HG03066 (cell line): ENCODE results near the gene MRPS22.
"Not testable (repeated sequence)": the region's sequence is repeated elsewhere in the genome, so short reads cannot be mapped to it uniquely, and the experiment has no call there.

Experiments
- ATAC-seq: cut with Tn5 transposase; IDR thresholded peaks from one replicate; pipeline ENCODE4 v1.9.1; 2021; ENCODE audit warnings: low read depth; ENCODE audit not compliant: unreplicated experiment

MRPS22 gene

DNA sequence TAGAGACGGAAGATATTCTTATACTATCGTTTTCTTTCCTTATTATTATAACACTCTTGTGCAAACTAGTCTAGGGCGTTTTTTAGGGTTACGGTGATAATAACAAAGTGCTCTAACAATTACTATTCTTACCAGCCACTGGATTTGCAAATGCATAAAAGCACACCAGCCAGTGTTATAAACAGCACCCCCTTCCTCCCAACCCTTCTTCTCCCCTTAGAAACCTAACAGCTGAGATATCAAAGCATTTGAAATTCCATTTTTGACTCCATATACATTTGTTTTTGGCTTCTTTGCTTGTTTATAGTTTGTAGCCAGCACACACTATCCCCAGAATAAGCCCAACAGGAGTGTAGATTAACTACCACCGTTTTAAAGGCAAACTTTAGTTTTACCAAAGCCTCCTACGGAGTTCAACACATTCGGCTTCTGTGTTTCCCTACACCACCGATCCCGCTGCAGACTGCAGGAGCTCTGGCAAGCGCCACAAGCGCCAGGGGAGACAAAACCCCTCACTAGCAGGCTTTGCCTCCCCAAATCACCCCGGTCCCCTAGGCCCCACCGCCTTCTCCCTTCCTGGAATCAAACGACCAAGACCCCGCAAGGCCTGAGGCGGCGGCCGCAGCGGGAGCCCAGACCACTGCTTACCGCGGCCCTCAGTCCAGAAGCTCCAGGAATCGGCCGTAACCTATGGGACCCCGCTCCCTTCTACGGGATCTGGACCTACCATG lies 45.2 kb downstream of the MRPS22 start:
- peak; percentile 36 for ATAC-seq

DNA sequence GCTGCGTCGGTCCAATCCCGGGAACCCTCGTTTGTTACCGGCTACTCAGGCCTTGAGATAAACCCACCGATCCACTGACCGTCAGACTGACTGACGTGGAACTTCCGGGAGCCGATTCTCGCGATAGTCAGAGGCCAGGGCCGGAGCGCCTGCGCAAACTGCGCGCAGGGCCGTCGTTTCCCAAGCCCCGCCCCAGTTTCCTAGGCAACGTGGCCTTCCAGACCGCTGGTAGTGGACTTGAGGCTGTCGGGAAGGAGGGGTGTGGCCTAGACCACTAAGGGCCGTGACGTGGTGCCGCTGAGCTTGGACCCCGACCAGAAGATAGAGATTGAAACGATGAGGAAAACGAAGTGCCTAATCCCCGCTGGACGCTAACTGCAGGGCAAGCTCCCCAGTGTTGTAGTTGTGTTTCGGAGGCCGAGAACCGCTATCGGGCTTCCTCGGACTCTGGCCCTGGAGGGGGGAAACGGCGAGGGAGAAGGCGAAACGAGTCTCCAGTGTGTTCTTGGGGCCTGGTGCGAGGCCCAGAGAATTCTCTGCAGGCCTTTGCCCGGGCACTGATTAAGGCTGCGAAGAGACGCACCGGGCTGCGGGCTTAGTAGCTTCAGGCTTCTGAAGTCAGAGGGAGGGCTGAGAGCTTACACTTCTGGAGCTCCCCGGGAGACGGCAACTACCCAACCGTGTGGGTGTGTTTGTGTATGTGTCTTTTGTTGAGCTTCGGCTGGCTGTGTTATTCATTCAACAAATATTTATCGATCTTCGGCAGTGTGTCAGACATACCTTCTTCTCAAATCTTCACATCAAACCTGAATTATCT lies 45.9 kb downstream of the MRPS22 start, which contains the start of gene COPB2:
Gene COPB2 (minus strand): TSS at position 96 of the 817 bp plus-strand sequence. CDS start 97 bp downstream, outside the sequence.
- peak; percentile 97 for ATAC-seq

DNA sequence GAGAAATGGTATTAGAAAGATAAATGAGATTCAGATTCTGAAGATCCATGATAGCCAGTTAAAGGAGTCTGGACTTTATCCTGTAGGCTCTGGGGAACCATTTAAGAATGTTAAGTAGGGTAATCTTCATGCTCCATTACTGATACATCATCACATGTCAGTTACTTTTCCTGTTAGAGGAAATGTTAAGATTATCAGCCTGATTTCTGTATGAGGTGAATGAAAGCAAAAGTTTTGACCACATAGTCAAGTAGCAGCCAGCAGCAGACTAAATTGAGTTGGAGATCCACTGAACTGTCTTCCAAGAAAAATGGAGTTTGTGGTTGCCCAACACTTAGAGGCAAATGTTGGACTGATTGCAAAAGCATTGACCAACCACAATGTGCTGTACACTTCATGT lies 50.3 kb downstream of the MRPS22 start:
- no peak for ATAC-seq

DNA sequence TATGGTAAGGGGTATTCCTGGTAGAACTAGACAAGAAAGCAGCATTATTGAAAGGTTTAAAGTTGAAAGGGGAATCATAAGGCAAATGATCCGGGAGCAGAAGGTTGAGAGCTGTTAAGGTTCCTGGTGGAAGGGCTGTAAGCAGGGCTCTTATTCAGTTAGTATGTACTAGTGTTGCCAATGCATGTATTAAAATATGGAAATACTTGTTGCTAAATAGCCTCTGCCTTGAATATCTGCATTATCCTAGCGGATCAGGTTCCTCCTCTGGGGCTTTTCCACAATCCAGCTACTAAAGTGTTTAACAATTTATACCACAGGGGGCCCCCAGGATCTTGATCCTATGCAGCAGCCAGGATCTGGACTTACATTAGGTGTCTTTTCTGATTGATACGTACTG lies 52.9 kb downstream of the MRPS22 start:
- ATAC-seq, result no peak

DNA sequence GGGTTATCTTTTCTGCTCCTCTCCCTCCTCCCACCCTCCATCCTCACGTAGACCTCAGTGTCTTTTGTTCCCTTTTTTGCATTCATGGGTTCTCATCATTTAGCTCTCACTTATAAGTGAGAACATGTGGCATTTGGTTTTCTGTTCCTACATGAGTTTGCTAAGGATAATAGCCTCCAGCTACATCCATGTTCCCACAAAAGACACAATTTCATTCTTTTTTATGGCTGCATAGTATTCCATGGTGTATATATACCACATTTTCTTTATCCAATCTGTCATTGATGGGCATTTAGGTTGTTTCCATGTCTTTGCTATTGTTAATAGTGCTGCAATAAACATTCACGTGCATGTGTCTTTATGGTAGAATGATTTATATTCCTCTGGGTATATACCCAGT lies 57.3 kb downstream of the MRPS22 start:
- not testable (repeated sequence) for ATAC-seq
